Measurements from ENCODE around the gene PDE6D. TPM values are rescaled to one million over a fixed set of nuclear protein-coding genes. Genes with fewer than 3 reads are reported as not detected.

PDE6D gene
- total RNA-seq, 1 experiment from 2014 or later, result 43.8 TPM

GRCh38 chr2:231820786-231821303, 39.8 kb upstream of the PDE6D start:
- peaks cover 12% of the 10 kb centered on the region; the same call in 1 of the 2 replicates for H3K27me3 ChIP-seq (ENCODE audit: low read length)
- no peaks in the 10 kb centered on the region for H3K36me3 ChIP-seq (ENCODE audit: low read depth, low read length)
- H3K4me2 ChIP-seq (ENCODE audit: low read length), result no peak overlapping the region
- CTCF ChIA-PET, result interaction anchor here (0.6 kb wide), 1 partner anchor 43 kb away, joined by 3 read pairs; no protein-coding TSS in a partner anchor
- no peak for ATAC-seq
- H3K9me2 ChIP-seq (replicated peaks; ENCODE audit: low read length), result no peaks in the 10 kb centered on the region
- no TSS peak for BruUV-seq (replicated peaks)
- no peak for DNase-seq
- no peak overlapping the region for H2AFZ ChIP-seq (ENCODE audit: low read length)
- POLR2A ChIA-PET (ENCODE audit: unreplicated experiment), result no interaction called here
- no peak overlapping the region for H3K27ac ChIP-seq (ENCODE audit: low read length)
- TF ChIP-seq CTCF (conservative IDR thresholded peaks at IDR 0.05; ENCODE audit: low read depth, low read length) (no peak), EZH2phosphoT487 (IDR thresholded peaks at IDR 0.05; ENCODE audit: borderline replicate concordance, low read length) (no peak), EZH2 (IDR thresholded peaks at IDR 0.05; ENCODE audit: low read length, unreplicated experiment) (no peak)
- H3K79me2 ChIP-seq (ENCODE audit: low read length), result no peaks in the 10 kb centered on the region
- no peaks in the 10 kb centered on the region for H4K20me1 ChIP-seq (ENCODE audit: low read length)
- no peaks in the 10 kb centered on the region for H3K9me3 ChIP-seq (ENCODE audit: low read length)
- no peak overlapping the region for H3K4me3 ChIP-seq (ENCODE audit: low read length)
- H3F3A ChIP-seq (ENCODE audit: low read length, unreplicated experiment), result no peaks in the 10 kb centered on the region
- no peaks in the 10 kb centered on the region for H3K4me1 ChIP-seq (ENCODE audit: insufficient read depth, low read length)
- H3K9ac ChIP-seq (ENCODE audit: low read length), result no peak overlapping the region
- intact Hi-C loops (cut with micrococcal nuclease), result no loop called here

GRCh38 chr2:231819447-231820042, 38.5 kb upstream of the PDE6D start:
- no peak overlapping the region for H3K27ac ChIP-seq (ENCODE audit: low read length)
- H3K9ac ChIP-seq (ENCODE audit: low read length), result no peak overlapping the region
- no peak overlapping the region for H2AFZ ChIP-seq (ENCODE audit: low read length)
- H3K9me3 ChIP-seq (ENCODE audit: low read length), result no peaks in the 10 kb centered on the region
- no peaks in the 10 kb centered on the region for H3K4me1 ChIP-seq (ENCODE audit: insufficient read depth, low read length)
- no peaks in the 10 kb centered on the region for H3K9me2 ChIP-seq (replicated peaks; ENCODE audit: low read length)
- no peaks in the 10 kb centered on the region for H3F3A ChIP-seq (ENCODE audit: low read length, unreplicated experiment)
- no TSS peak for BruUV-seq (replicated peaks)
- no peak overlapping the region for H3K4me2 ChIP-seq (ENCODE audit: low read length)
- H4K20me1 ChIP-seq (ENCODE audit: low read length), result no peaks in the 10 kb centered on the region
- no peak for ATAC-seq
- no peak overlapping the region for H3K4me3 ChIP-seq (ENCODE audit: low read length)
- intact Hi-C loops (cut with micrococcal nuclease), result no loop called here
- no peaks in the 10 kb centered on the region for H3K79me2 ChIP-seq (ENCODE audit: low read length)
- no peaks in the 10 kb centered on the region for H3K36me3 ChIP-seq (ENCODE audit: low read depth, low read length)
- TF ChIP-seq EZH2phosphoT487 (IDR thresholded peaks at IDR 0.05; ENCODE audit: borderline replicate concordance, low read length) (no peak), EZH2 (IDR thresholded peaks at IDR 0.05; ENCODE audit: low read length, unreplicated experiment) (no peak), CTCF (conservative IDR thresholded peaks at IDR 0.05; ENCODE audit: low read depth, low read length) (no peak)
- POLR2A ChIA-PET (ENCODE audit: unreplicated experiment), result no interaction called here
- no peak for DNase-seq
- CTCF ChIA-PET, result no interaction called here
- peaks cover 12% of the 10 kb centered on the region; the same call in 1 of the 2 replicates for H3K27me3 ChIP-seq (ENCODE audit: low read length)

- peaks cover under 1% of the 10 kb centered on the region; the same call in 1 of the 2 replicates for H3K27me3 ChIP-seq (ENCODE audit: low read length)
- DNase-seq (no peak), ATAC-seq (no peak)
- ChIA-PET CTCF (no interaction called here), POLR2A (ENCODE audit: unreplicated experiment) (no interaction called here)
- no peaks in the 10 kb centered on the region for H4K20me1 ChIP-seq (ENCODE audit: low read length)
- H3K4me1 ChIP-seq (ENCODE audit: insufficient read depth, low read length), result no peaks in the 10 kb centered on the region
- no peak overlapping the region for H3K4me3 ChIP-seq (ENCODE audit: low read length)
- H2AFZ ChIP-seq (ENCODE audit: low read length), result no peak overlapping the region
- no TSS peak for BruUV-seq (replicated peaks)
- no peak overlapping the region for H3K9ac ChIP-seq (ENCODE audit: low read length)
- 0 out of 2 replicates have a peak, but pooled peaks cover 6% of the 10 kb centered on the region for H3K36me3 ChIP-seq (ENCODE audit: low read depth, low read length)
- no peaks in the 10 kb centered on the region for H3F3A ChIP-seq (ENCODE audit: low read length, unreplicated experiment)
- H3K79me2 ChIP-seq (ENCODE audit: low read length), result no peaks in the 10 kb centered on the region
- intact Hi-C loops (cut with micrococcal nuclease), result no loop called here
- no peak overlapping the region for H3K4me2 ChIP-seq (ENCODE audit: low read length)
- H3K9me2 ChIP-seq (replicated peaks; ENCODE audit: low read length), result no peaks in the 10 kb centered on the region
- TF ChIP-seq CTCF (conservative IDR thresholded peaks at IDR 0.05; ENCODE audit: low read depth, low read length) (no peak), EZH2phosphoT487 (IDR thresholded peaks at IDR 0.05; ENCODE audit: borderline replicate concordance, low read length) (no peak), EZH2 (IDR thresholded peaks at IDR 0.05; ENCODE audit: low read length, unreplicated experiment) (no peak)
- H3K27ac ChIP-seq (ENCODE audit: low read length), result no peak overlapping the region
- H3K9me3 ChIP-seq (ENCODE audit: low read length), result no peaks in the 10 kb centered on the region
These were observed 35.4 kb upstream of the PDE6D start for GRCh38 chr2:231816327-231817026.

All from PC-3 (cell line).